Measurements from ENCODE around the gene REX1BD. TPM values are rescaled to one million over a fixed set of nuclear protein-coding genes. Genes with fewer than 3 reads are reported as not detected.
A peak's percentile ranks its signal among the peaks of the same experiment; 100 is the strongest.

Gene REX1BD
- total RNA-seq, 1 donor from 2014 or later = 76.6 TPM

GRCh38 chr19:18608805-18609716 is 20.5 kb downstream of the REX1BD start:
- no peak overlapping the region for H3K27ac ChIP-seq (replicated peaks)
- DNase-seq = no peak
- intact Hi-C loops (cut with micrococcal nuclease) = no loop called here
- peaks cover 96% of the 10 kb centered on the region for H3K27me3 ChIP-seq (ENCODE audit: low read depth)
- H3K4me1 ChIP-seq = peaks cover 71% of the 10 kb centered on the region
- no peak for TF ChIP-seq CTCF (IDR thresholded peaks at IDR 0.05; ENCODE audit: borderline replicate concordance)
- no peak overlapping the region for H3K4me3 ChIP-seq
- no peaks in the 10 kb centered on the region for H3K9me3 ChIP-seq (replicated peaks)
- no peaks in the 10 kb centered on the region for H3K36me3 ChIP-seq

- no peak for TF ChIP-seq CTCF (IDR thresholded peaks at IDR 0.05; ENCODE audit: borderline replicate concordance)
- no peaks in the 10 kb centered on the region for H3K9me3 ChIP-seq (replicated peaks)
- H3K27ac ChIP-seq (replicated peaks) = no peak overlapping the region
- no peak for DNase-seq
- H3K36me3 ChIP-seq = no peaks in the 10 kb centered on the region
- peaks cover 66% of the 10 kb centered on the region for H3K4me1 ChIP-seq
- peaks cover 96% of the 10 kb centered on the region for H3K27me3 ChIP-seq (ENCODE audit: low read depth)
- H3K4me3 ChIP-seq = no peak overlapping the region
- intact Hi-C loops (cut with micrococcal nuclease) = no loop called here
Measured at GRCh38 chr19:18609717-18610051, 21.1 kb downstream of the REX1BD start.

- H3K4me1 ChIP-seq = peaks cover 64% of the 10 kb centered on the region
- no peak for DNase-seq
- peaks cover 96% of the 10 kb centered on the region for H3K27me3 ChIP-seq (ENCODE audit: low read depth)
Measured at GRCh38 chr19:18610245-18610555, 21.6 kb downstream of the REX1BD start.

GRCh38 chr19:18610556-18611326 is 22.1 kb downstream of the REX1BD start:
- H3K27ac ChIP-seq (replicated peaks) = no peak overlapping the region
- TF ChIP-seq CTCF (IDR thresholded peaks at IDR 0.05; ENCODE audit: borderline replicate concordance) = no peak
- H3K27me3 ChIP-seq (ENCODE audit: low read depth) = peaks cover 96% of the 10 kb centered on the region
- intact Hi-C loops (cut with micrococcal nuclease) = no loop called here
- peaks cover 58% of the 10 kb centered on the region for H3K4me1 ChIP-seq
- H3K36me3 ChIP-seq = no peaks in the 10 kb centered on the region
- H3K4me3 ChIP-seq = peak overlapping the region; percentile 33
- H3K9me3 ChIP-seq (replicated peaks) = no peaks in the 10 kb centered on the region
- no peak for DNase-seq

More at GRCh38 chr19:18610245-18610555, 21.6 kb downstream of the REX1BD start:
- TF ChIP-seq CTCF (IDR thresholded peaks at IDR 0.05; ENCODE audit: borderline replicate concordance) = no peak
- no peaks in the 10 kb centered on the region for H3K36me3 ChIP-seq
- H3K9me3 ChIP-seq (replicated peaks) = no peaks in the 10 kb centered on the region
- H3K27ac ChIP-seq (replicated peaks) = no peak overlapping the region
- H3K4me3 ChIP-seq = no peak overlapping the region
- intact Hi-C loops (cut with micrococcal nuclease) = no loop called here

- intact Hi-C loops (cut with micrococcal nuclease) = no loop called here
- no peaks in the 10 kb centered on the region for H3K36me3 ChIP-seq
- no peak overlapping the region for H3K27ac ChIP-seq (replicated peaks)
- H3K4me1 ChIP-seq = peaks cover 52% of the 10 kb centered on the region
- no peak for TF ChIP-seq CTCF (IDR thresholded peaks at IDR 0.05; ENCODE audit: borderline replicate concordance)
- peaks cover 97% of the 10 kb centered on the region for H3K27me3 ChIP-seq (ENCODE audit: low read depth)
- H3K4me3 ChIP-seq = peak overlapping the region; percentile 68
- DNase-seq = no peak
- H3K9me3 ChIP-seq (replicated peaks) = no peaks in the 10 kb centered on the region
Measured at GRCh38 chr19:18611327-18612050, 22.9 kb downstream of the REX1BD start.

Measured in left ventricle myocardium inferior (tissue), 1 donor.